BLaER1 treated with 17β-estradiol and CSF1 and Interleukin-3, amounts not matched to agents 10 nM and 100 nM (cell line): ENCODE data around the gene AMOTL1.

Experiments
- H3K27ac ChIP-seq, 11 experiments: shearing (Covaris generic); formaldehyde crosslinking; 2 replicates each; pipeline ENCODE4 v1.8.1; 2022
- H3K27me3 ChIP-seq, 11 experiments: shearing (Covaris generic); formaldehyde crosslinking; 2 replicates each; pipeline ENCODE4 v1.8.1; 2022
- H3K36me3 ChIP-seq, 11 experiments: shearing (Covaris generic); formaldehyde crosslinking; 2 replicates each; pipeline ENCODE4 v1.8.1; 2022
- H3K4me1 ChIP-seq, 10 experiments: shearing (Covaris generic); formaldehyde crosslinking; 2 replicates each; pipeline ENCODE4 v1.8.1; 2022
- H3K4me2 ChIP-seq, 11 experiments: shearing (Covaris generic); formaldehyde crosslinking; 2 replicates each; pipeline ENCODE4 v1.8.1; 2022
- H3K4me3 ChIP-seq, 10 experiments: shearing (Covaris generic); formaldehyde crosslinking; 2 replicates each; pipeline ENCODE4 v1.8.1; 2022
- H3K9ac ChIP-seq, 11 experiments: shearing (Covaris generic); formaldehyde crosslinking; 2 replicates each; pipeline ENCODE4 v1.8.1; 2022
- H3K9me3 ChIP-seq, 11 experiments: shearing (Covaris generic); formaldehyde crosslinking; replicated peaks in 1 of 11; 2 replicates each; pipeline ENCODE4 v1.8.1; 2022
- H4K20me1 ChIP-seq, 11 experiments: shearing (Covaris generic); formaldehyde crosslinking; 2 replicates each; pipeline ENCODE4 v1.8.1; 2022
- Cebpa-rat ChIP-seq, 11 experiments: shearing (Covaris generic); IDR thresholded peaks; 2 replicates each; pipeline ENCODE4 v1.8.1; 2022

AMOTL1 gene

GRCh38 chr11:94762208-94762607 is 5.9 kb upstream of the AMOTL1 start:
- Histone ChIP-seq H3K27me3 (no peaks in the 10 kb centered on the region), H3K36me3 (no peaks in the 10 kb centered on the region), H3K9me3 (no peaks in the 10 kb centered on the region), H3K9ac (no peak overlapping the region), H4K20me1 (no peaks in the 10 kb centered on the region), H3K4me2 (no peak overlapping the region), H3K4me3 (no peak overlapping the region), H3K27ac (no peak overlapping the region), H3K4me1 (peaks cover 0 to 4% (median under 1%) of the 10 kb centered on the region in 10 experiments; a peak in 8 of 20 replicates)
- TF ChIP-seq Cebpa-rat (IDR thresholded peaks at IDR 0.05): no peak

- no peak overlapping the region for H3K4me3 ChIP-seq
- H3K27ac ChIP-seq: no peak overlapping the region
- H3K4me2 ChIP-seq: no peak overlapping the region
- no peak overlapping the region for H3K9ac ChIP-seq
- H3K9me3 ChIP-seq: no peaks in the 10 kb centered on the region
- H3K27me3 ChIP-seq: no peaks in the 10 kb centered on the region
- TF ChIP-seq Cebpa-rat (IDR thresholded peaks at IDR 0.05): no peak
- H3K36me3 ChIP-seq: no peaks in the 10 kb centered on the region
- H3K4me1 ChIP-seq: peaks cover 0 to 8% (median 6%) of the 10 kb centered on the region in 10 experiments; a peak in 12 of 20 replicates
- H4K20me1 ChIP-seq: no peaks in the 10 kb centered on the region
Observed at GRCh38 chr11:94762995-94763394, 5.2 kb upstream of the AMOTL1 start.

GRCh38 chr11:94766713-94767206 is 1.4 kb upstream of the AMOTL1 start:
- no peak for TF ChIP-seq Cebpa-rat (IDR thresholded peaks at IDR 0.05)
- Histone ChIP-seq H4K20me1 (peaks cover 0 to 21% (median 12%) of the 10 kb centered on the region in 11 experiments; a peak in 10 of 22 replicates), H3K4me1 (peaks cover 13 to 24% (median 21%) of the 10 kb centered on the region in 10 experiments), H3K27me3 (no peaks in the 10 kb centered on the region), H3K36me3 (peaks cover 0 to 4% (median 0%) of the 10 kb centered on the region in 11 experiments; a peak in 2 of 22 replicates), H3K9ac (no peak overlapping the region), H3K4me2 (no peak overlapping the region; a peak in 1 of 22 replicates), H3K9me3 (peaks cover 0 to 4% (median 2%) of the 10 kb centered on the region in 11 experiments; a peak in 7 of 22 replicates), H3K4me3 (no peak overlapping the region), H3K27ac (no peak overlapping the region)

GRCh38 chr11:94767291-94767690 is 865 bp upstream of the AMOTL1 start:
- H3K9ac ChIP-seq: peak overlapping the region in 6 of 11 experiments; percentile 89 to 97 (median 96); a peak in 8 of 22 replicates
- peaks cover 13 to 24% (median 21%) of the 10 kb centered on the region in 10 experiments for H3K4me1 ChIP-seq
- no peaks in the 10 kb centered on the region for H3K27me3 ChIP-seq
- H3K4me3 ChIP-seq: peak overlapping the region in 6 of 10 experiments; percentile 84 to 98 (median 93); a peak in 8 of 20 replicates
- peak overlapping the region in 9 of 11 experiments; percentile 86 to 98 (median 96); a peak in 18 of 22 replicates for H3K4me2 ChIP-seq
- H3K9me3 ChIP-seq: peaks cover 0 to 10% (median 8%) of the 10 kb centered on the region in 11 experiments; a peak in 11 of 22 replicates
- peaks cover 0 to 8% (median 0%) of the 10 kb centered on the region in 11 experiments; a peak in 4 of 22 replicates for H3K36me3 ChIP-seq
- peak overlapping the region in 8 of 11 experiments; percentile 86 to 94 (median 92); a peak in 14 of 22 replicates for H3K27ac ChIP-seq
- TF ChIP-seq Cebpa-rat (IDR thresholded peaks at IDR 0.05): no peak
- H4K20me1 ChIP-seq: peaks cover 0 to 21% (median 12%) of the 10 kb centered on the region in 11 experiments; a peak in 10 of 22 replicates

GRCh38 chr11:94768602-94769541 is 716 bp downstream of the AMOTL1 start:
- Histone ChIP-seq H3K4me2 (peak overlapping the region; percentile 86 to 98 (median 96)), H4K20me1 (peaks cover 0 to 29% (median 17%) of the 10 kb centered on the region in 11 experiments; a peak in 12 of 22 replicates), H3K4me3 (peak overlapping the region; percentile 77 to 99 (median 92)), H3K9ac (peak overlapping the region; percentile 85 to 97 (median 93)), H3K9me3 (peaks cover 0 to 18% (median 9%) of the 10 kb centered on the region in 11 experiments; a peak in 11 of 22 replicates), H3K27me3 (no peaks in the 10 kb centered on the region), H3K27ac (peak overlapping the region; percentile 43 to 94 (median 90); a peak in 21 of 22 replicates), H3K4me1 (peaks cover 13 to 24% (median 22%) of the 10 kb centered on the region in 10 experiments), H3K36me3 (peaks cover 0 to 8% (median 4%) of the 10 kb centered on the region in 11 experiments; a peak in 4 of 22 replicates)
- no peak for TF ChIP-seq Cebpa-rat (IDR thresholded peaks at IDR 0.05)

GRCh38 chr11:94769880-94770279 is 1.7 kb downstream of the AMOTL1 start:
- peak overlapping the region; percentile 85 to 97 (median 93) for H3K9ac ChIP-seq
- peak overlapping the region; percentile 77 to 99 (median 92) for H3K4me3 ChIP-seq
- peak overlapping the region; percentile 43 to 94 (median 90); a peak in 19 of 22 replicates for H3K27ac ChIP-seq

GRCh38 chr11:94770563-94771120 is 2.5 kb downstream of the AMOTL1 start:
- Histone ChIP-seq H3K27ac (no peak overlapping the region), H3K36me3 (peaks cover 0 to 8% (median 4%) of the 10 kb centered on the region in 11 experiments; a peak in 4 of 22 replicates), H3K4me3 (peak overlapping the region in 8 of 10 experiments; percentile 84 to 99 (median 93); a peak in 12 of 20 replicates), H3K9ac (peak overlapping the region in 3 of 11 experiments; percentile 94 to 97 (median 96); a peak in 5 of 22 replicates), H4K20me1 (peaks cover 0 to 47% (median 28%) of the 10 kb centered on the region in 11 experiments; a peak in 13 of 22 replicates), H3K27me3 (no peaks in the 10 kb centered on the region), H3K4me1 (peaks cover 14 to 31% (median 23%) of the 10 kb centered on the region in 10 experiments), H3K4me2 (peak overlapping the region; percentile 86 to 98 (median 96)), H3K9me3 (peaks cover 0 to 18% (median 9%) of the 10 kb centered on the region in 11 experiments; a peak in 11 of 22 replicates)
- no peak for TF ChIP-seq Cebpa-rat (IDR thresholded peaks at IDR 0.05)

More at GRCh38 chr11:94769880-94770279, 1.7 kb downstream of the AMOTL1 start:
- Histone ChIP-seq H3K27me3 (no peaks in the 10 kb centered on the region), H3K9me3 (peaks cover 0 to 18% (median 9%) of the 10 kb centered on the region in 11 experiments; a peak in 11 of 22 replicates), H3K36me3 (peaks cover 0 to 8% (median 4%) of the 10 kb centered on the region in 11 experiments; a peak in 4 of 22 replicates), H4K20me1 (peaks cover 0 to 39% (median 27%) of the 10 kb centered on the region in 11 experiments; a peak in 12 of 22 replicates), H3K4me2 (peak overlapping the region; percentile 86 to 98 (median 96)), H3K4me1 (peaks cover 14 to 29% (median 22%) of the 10 kb centered on the region in 10 experiments)
- no peak for TF ChIP-seq Cebpa-rat (IDR thresholded peaks at IDR 0.05)

GRCh38 chr11:94771390-94771789 is 3.2 kb downstream of the AMOTL1 start:
- no peak for TF ChIP-seq Cebpa-rat (IDR thresholded peaks at IDR 0.05)
- no peaks in the 10 kb centered on the region for H3K27me3 ChIP-seq
- no peak overlapping the region for H3K9ac ChIP-seq
- no peak overlapping the region for H3K4me3 ChIP-seq
- H3K36me3 ChIP-seq: peaks cover 0 to 10% (median 4%) of the 10 kb centered on the region in 11 experiments; a peak in 4 of 22 replicates
- peak overlapping the region in 3 of 11 experiments; percentile 1 to 97 (median 26); a peak in 5 of 22 replicates for H3K4me2 ChIP-seq
- peaks cover 16 to 38% (median 30%) of the 10 kb centered on the region in 10 experiments for H3K4me1 ChIP-seq
- peaks cover 0 to 54% (median 36%) of the 10 kb centered on the region in 11 experiments; a peak in 15 of 22 replicates for H4K20me1 ChIP-seq
- H3K9me3 ChIP-seq: peaks cover 0 to 18% (median 9%) of the 10 kb centered on the region in 11 experiments; a peak in 11 of 22 replicates
- H3K27ac ChIP-seq: no peak overlapping the region
